C4-2B (cell line): ENCODE results near the gene PTGDS.

Experiments used
- CTCF ChIP-seq: fragments of 450-650 bp; conservative IDR thresholded peaks from 2 replicates; pipeline ENCODE4 v1.5.1; 2017; ENCODE audit warnings: mild to moderate bottlenecking
- ZFX ChIP-seq: fragments of 450-650 bp; IDR thresholded peaks from 2 replicates; pipeline ENCODE4 v1.6.1; 2017

GRCh38 chr9:136980669-136981478 lies 3.6 kb downstream of the PTGDS start:
- TF ChIP-seq CTCF: no peak
- no peak for TF ChIP-seq ZFX
